ENCODE data around the gene HAO2. TPM values are rescaled to one million over a fixed set of nuclear protein-coding genes. Genes with fewer than 3 reads are reported as not detected.
"Not testable (repeated sequence)": the region's sequence is repeated elsewhere in the genome, so short reads cannot be mapped to it uniquely, and the experiment has no call there.

Gene HAO2
- total RNA-seq, 1 donor from 2014 or later = not detected

DNA sequence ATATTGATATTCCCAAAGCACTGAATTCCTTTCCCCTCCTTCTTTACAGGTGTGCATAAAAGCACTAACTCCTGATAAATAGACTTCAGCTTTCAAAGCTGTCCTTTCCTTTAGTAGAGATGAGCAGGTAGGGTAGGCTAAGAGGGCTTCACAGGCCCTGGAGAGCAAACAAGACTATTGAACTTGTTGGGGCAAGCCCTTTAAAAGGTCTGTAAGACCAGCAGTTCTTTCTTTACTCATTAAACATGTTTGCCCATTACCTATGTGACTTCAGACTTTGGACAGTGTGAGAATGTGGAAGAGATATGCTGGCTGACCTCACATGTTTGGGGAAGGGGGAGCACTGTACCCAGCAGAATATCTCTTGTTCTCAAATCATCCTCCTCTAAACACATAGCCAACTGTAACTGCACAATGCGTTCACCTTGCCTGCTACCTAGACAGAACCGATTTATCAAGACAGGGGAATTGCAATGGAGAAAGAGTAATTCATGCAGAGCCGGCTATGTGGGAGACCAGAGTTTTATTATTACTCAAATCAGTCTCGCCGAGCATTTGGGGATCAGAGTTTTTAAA, 27.1 kb upstream of the HAO2 start:
- intact Hi-C loops (cut with micrococcal nuclease) = no loop called here

DNA sequence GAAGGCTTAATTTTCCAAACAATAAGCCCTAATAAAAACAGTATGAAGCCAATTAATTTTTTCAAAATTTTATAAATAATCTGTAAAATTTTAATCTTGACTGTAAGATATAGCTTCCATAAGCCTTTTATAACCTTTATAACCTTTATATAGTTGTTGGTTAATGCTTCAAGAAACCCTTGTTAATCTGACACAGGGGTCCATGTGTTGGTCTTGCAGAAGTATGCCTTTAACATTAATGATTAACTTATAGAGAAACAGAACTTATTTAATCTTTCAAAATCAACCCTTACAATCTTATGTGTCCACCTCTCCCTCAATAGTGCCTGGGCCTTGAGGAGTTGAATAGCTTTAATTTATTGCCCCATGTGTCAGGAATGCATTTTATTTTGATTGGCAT, 23.2 kb upstream of the HAO2 start:
- intact Hi-C loops (cut with micrococcal nuclease) = no loop called here

DNA sequence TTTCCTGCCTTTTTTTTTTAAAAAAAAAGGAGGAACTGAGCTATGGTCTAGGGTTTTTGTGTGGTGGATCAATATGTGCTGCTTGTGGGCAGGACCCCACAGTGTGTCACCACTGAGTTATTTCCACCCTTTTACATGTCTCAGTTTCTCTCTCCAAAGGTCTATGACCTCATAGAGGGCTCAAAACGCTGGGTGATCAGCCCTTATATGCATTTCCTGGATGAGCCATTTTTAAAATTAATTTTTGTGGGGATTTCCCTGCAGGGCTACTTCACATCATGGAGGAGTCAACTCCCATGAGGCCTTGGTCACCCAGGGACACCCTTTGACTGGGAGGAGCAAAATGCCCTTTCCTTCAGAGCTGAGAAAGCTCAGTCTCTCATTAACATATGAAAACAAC, 20.7 kb upstream of the HAO2 start:
- intact Hi-C loops (cut with micrococcal nuclease) = no loop called here

DNA sequence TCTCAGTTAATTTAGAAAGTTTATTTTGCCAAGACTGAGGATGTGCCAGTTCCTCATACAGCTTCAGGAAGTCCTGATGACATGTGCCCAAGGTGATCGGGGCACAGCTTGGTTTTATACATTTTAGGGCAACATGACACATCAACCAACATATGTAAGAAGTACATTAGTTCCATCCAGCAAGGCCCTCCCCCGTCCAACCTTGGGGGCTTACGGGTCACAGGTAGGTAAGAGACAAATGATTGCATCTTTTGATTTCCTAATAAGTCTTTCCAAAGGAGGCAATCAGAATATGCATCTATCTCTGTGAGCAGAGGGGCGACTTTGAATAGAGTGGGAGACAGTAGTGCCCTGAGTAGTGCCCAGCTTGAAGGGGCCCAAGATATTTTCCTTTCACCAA, 19.6 kb upstream of the HAO2 start:
- intact Hi-C loops (cut with micrococcal nuclease) = no loop called here

DNA sequence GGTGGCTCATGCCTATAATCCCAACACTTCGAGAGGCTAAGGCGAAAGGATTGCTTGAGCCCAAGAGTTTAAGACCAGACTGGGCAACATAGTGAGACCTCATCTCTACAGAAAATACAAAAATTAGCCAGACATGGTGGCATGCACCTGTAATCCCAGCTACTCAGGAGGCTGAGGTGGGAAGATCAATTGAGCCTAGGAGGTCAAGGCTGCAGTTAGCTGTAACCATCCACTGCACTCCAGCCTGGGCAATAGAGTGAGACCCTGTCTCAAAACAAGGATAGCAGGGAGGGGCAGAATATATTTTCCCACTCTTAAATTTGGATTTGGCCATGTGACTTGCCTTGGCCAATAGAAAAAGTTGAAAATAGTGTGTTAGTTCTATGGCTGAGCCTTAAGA, 17.7 kb upstream of the HAO2 start:
- intact Hi-C loops (cut with micrococcal nuclease) = not testable (repeated sequence)

- intact Hi-C loops (cut with micrococcal nuclease) = no loop called here
Observed at GRCh38 chr1:119351997-119352396, 16.6 kb upstream of the HAO2 start.

DNA sequence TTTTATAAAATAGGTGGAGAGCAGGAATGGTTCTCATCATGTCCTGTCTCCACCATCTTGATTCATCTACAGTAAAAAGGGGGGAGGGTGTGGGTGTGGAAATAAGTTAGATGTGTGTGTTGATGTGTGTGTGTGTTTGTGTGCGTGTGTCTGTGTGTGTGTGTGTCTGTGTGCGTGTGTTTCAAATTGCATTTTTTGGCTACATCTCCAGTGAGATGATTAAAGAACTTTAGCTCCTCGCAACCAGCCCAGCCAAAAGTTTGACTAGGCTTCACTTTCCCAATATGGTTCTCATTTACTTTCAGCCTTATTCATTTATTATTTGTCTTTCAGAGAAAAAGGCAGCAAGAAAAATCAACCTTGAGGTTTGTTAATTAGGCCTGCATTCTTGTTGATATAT, 14.7 kb upstream of the HAO2 start:
- intact Hi-C loops (cut with micrococcal nuclease) = no loop called here

- intact Hi-C loops (cut with micrococcal nuclease) = no loop called here
Observed at GRCh38 chr1:119358636-119359035, 9.9 kb upstream of the HAO2 start.

DNA sequence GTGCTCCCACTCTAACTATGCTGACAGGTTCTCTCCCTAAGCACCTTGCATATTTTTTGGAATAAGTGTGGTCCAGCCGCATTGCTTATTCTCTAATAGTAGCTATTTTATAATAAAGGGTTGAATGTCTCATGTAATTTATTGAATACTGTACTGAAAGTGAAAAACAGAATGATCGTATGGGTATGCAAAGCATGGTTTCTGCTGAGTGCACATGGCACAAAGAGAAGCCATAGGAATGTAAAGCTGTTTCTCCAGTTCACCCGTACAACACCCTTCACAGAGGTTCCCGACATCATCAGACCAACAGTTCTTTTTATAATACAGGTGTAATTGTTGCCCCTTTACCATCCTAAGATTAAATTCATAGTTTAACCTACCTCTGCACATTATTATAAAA, 8.9 kb upstream of the HAO2 start:
- intact Hi-C loops (cut with micrococcal nuclease) = no loop called here

- intact Hi-C loops (cut with micrococcal nuclease) = no loop called here
Observed at GRCh38 chr1:119361205-119361604, 7.4 kb upstream of the HAO2 start.

GRCh38 chr1:119361620-119362344, 6.8 kb upstream of the HAO2 start:
- intact Hi-C loops (cut with micrococcal nuclease) = no loop called here

- intact Hi-C loops (cut with micrococcal nuclease) = no loop called here
Observed at GRCh38 chr1:119363162-119363561, 5.4 kb upstream of the HAO2 start.

- intact Hi-C loops (cut with micrococcal nuclease) = no loop called here
Observed at GRCh38 chr1:119364640-119365039, 3.9 kb upstream of the HAO2 start.

GRCh38 chr1:119366424-119366823, 2.2 kb upstream of the HAO2 start:
- intact Hi-C loops (cut with micrococcal nuclease) = no loop called here

- intact Hi-C loops (cut with micrococcal nuclease) = loop anchor here (1.0 kb wide), 2 partner anchors 81 to 92 kb away; no protein-coding TSS in a partner anchor
Observed at GRCh38 chr1:119367432-119368124, 1.0 kb upstream of the HAO2 start.

- intact Hi-C loops (cut with micrococcal nuclease) = no loop called here
Observed at GRCh38 chr1:119370748-119371147, 2.2 kb downstream of the HAO2 start.

DNA sequence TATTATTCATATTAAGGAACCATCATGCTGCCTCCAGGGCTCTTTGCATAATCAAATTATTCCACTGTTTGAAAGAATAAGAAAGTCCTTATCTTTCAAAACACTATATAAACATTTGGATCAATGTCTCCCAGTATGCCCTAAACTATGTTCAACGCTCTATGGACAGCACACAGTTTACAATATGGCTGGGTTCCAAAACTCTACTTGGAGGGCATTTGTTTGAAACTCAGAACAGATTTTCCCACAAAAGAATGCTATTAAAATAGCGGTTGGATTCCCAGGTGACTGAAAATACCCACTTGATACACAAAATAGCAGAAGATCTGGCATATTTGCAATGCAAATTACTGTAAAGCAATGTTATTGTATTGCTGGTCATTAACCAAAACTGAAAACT, 3.2 kb downstream of the HAO2 start:
- intact Hi-C loops (cut with micrococcal nuclease) = no loop called here

DNA sequence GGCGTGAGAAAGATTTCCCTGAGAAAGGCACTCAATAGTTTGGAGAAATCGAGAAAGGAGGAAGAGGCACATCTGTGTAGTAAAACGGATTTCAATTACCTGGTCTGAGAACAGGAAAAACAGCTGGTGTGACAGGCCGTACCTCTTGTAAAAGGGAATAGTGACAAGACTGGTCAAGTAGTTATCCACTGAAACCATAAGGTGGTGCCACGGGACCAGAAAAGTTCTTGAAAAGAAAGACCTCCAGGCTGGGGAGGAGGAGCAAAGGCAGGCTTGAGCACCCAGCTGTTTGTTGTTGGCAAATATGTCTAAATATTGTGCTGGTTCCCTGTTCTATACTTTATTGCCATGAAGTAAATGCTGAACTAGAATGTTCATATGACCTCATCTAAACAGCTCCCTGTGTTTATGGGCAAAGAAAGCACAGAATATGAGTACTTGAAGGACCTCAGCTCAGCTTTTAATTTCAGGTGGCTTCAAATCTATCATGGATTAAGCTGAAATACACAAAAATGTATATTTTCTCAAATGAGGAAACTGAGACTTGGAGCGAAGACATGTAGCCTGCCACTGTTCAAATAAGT, 4.0 kb downstream of the HAO2 start:
- intact Hi-C loops (cut with micrococcal nuclease) = no loop called here

GRCh38 chr1:119373465-119373864, 4.9 kb downstream of the HAO2 start:
- intact Hi-C loops (cut with micrococcal nuclease) = no loop called here

GRCh38 chr1:119374208-119374874, 5.8 kb downstream of the HAO2 start:
- intact Hi-C loops (cut with micrococcal nuclease) = no loop called here

- intact Hi-C loops (cut with micrococcal nuclease) = loop anchor here (5.0 kb wide), 1 partner anchor 52 kb away; no protein-coding TSS in a partner anchor
Observed at GRCh38 chr1:119375366-119375765, 6.8 kb downstream of the HAO2 start.

- intact Hi-C loops (cut with micrococcal nuclease) = loop anchor here (5.0 kb wide), 1 partner anchor 51 kb away; no protein-coding TSS in a partner anchor
Observed at GRCh38 chr1:119376594-119376993, 8.0 kb downstream of the HAO2 start.
